CD1c-positive myeloid dendritic cell (primary cell): ENCODE data around the gene ACE2.

Experiments used
- DNase-seq: peaks from one replicate; pipeline ENCODE4 v3.0.0-alpha.2; 2016; ENCODE audit errors: extremely low spot score

ACE2 gene

GRCh38 chrX:15576019-15576418 is 24.7 kb downstream of the ACE2 start:
- no peak for DNase-seq

GRCh38 chrX:15574017-15574416 is 26.7 kb downstream of the ACE2 start:
- no peak for DNase-seq

- no peak for DNase-seq
These were observed 30.6 kb downstream of the ACE2 start for GRCh38 chrX:15570145-15570544.

- no peak for DNase-seq
These were observed 32.7 kb downstream of the ACE2 start for GRCh38 chrX:15567886-15568616.

GRCh38 chrX:15567267-15567666 is 33.5 kb downstream of the ACE2 start:
- no peak for DNase-seq

GRCh38 chrX:15566244-15566643 is 34.5 kb downstream of the ACE2 start:
- no peak for DNase-seq

- peak; percentile 43 for DNase-seq
These were observed 35.7 kb downstream of the ACE2 start for GRCh38 chrX:15564981-15565579.

GRCh38 chrX:15563056-15563455 is 37.7 kb downstream of the ACE2 start:
- no peak for DNase-seq

- no peak for DNase-seq
These were observed 39.8 kb downstream of the ACE2 start for GRCh38 chrX:15560924-15561323.

GRCh38 chrX:15559227-15559626 is 41.5 kb downstream of the ACE2 start:
- no peak for DNase-seq

GRCh38 chrX:15549189-15550012 is 51.4 kb downstream of the ACE2 start:
- DNase-seq, result no peak

- DNase-seq, result no peak
These were observed 53.4 kb downstream of the ACE2 start for GRCh38 chrX:15547356-15547755.

GRCh38 chrX:15546745-15547144 is 54.0 kb downstream of the ACE2 start:
- no peak for DNase-seq

GRCh38 chrX:15530318-15530717 is 70.4 kb downstream of the ACE2 start:
- DNase-seq, result no peak

GRCh38 chrX:15529165-15529564 is 71.6 kb downstream of the ACE2 start:
- DNase-seq, result no peak

GRCh38 chrX:15525664-15526416 is 74.9 kb downstream of the ACE2 start:
- no peak for DNase-seq

GRCh38 chrX:15524417-15524816 is 76.3 kb downstream of the ACE2 start:
- DNase-seq, result no peak

GRCh38 chrX:15523088-15523487 is 77.7 kb downstream of the ACE2 start:
- no peak for DNase-seq

GRCh38 chrX:15522464-15522863 is 78.3 kb downstream of the ACE2 start:
- no peak for DNase-seq

- DNase-seq, result no peak
These were observed 84.8 kb downstream of the ACE2 start for GRCh38 chrX:15515931-15516330.

GRCh38 chrX:15514279-15514678 is 86.5 kb downstream of the ACE2 start:
- DNase-seq, result no peak

- DNase-seq, result no peak
These were observed 88.3 kb downstream of the ACE2 start for GRCh38 chrX:15512401-15512965.
